HG03066 (cell line): ENCODE results near the gene PGGHG.
A peak's percentile ranks its signal among the peaks of the same experiment; 100 is the strongest.

Experiments used
- ATAC-seq: cut with Tn5 transposase; IDR thresholded peaks from one replicate; pipeline ENCODE4 v1.9.1; 2021; ENCODE audit warnings: low read depth; ENCODE audit not compliant: unreplicated experiment

Gene PGGHG

GRCh38 chr11:268716-269145, 20.2 kb upstream of the PGGHG start:
- ATAC-seq = peak; percentile 54

DNA sequence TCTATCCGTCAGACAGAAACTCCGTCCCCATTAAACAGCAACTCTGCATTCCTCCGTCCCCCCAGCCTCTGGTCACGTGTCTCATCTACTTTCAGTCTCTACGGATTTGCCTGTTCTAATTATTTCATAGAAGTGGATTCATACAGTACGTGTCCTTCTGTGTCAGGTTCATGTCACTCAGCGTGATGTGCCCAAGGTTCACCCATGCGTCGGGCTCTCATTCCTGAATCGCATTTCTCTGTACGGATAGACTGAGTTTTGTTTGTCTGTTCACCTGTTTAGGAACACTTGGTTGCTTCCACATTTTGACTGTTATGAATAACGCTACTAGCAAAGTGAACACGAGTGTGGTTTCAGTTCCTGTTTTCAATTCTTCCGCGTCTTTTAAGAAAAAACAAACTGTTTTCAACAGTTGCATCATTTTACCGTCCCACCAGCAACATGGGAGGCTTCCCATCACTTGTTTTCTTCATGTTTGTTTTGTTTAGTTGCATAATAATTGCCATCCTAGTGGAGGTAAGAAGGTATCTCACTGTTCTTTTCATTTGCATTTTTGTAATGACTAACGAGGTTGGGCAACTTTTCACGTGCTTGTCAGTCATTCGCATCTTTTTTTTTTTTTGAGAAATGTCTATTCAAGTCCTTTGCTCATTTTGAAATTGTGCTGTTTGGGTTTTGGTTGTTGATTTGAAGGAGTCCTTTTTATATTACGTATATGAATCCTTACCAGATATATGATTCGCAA, 19.6 kb upstream of the PGGHG start:
- peak; percentile 77 for ATAC-seq

- no peak for ATAC-seq
Measured at GRCh38 chr11:270451-271318, 18.2 kb upstream of the PGGHG start.

GRCh38 chr11:271319-271715, 17.6 kb upstream of the PGGHG start:
- ATAC-seq = no peak

DNA sequence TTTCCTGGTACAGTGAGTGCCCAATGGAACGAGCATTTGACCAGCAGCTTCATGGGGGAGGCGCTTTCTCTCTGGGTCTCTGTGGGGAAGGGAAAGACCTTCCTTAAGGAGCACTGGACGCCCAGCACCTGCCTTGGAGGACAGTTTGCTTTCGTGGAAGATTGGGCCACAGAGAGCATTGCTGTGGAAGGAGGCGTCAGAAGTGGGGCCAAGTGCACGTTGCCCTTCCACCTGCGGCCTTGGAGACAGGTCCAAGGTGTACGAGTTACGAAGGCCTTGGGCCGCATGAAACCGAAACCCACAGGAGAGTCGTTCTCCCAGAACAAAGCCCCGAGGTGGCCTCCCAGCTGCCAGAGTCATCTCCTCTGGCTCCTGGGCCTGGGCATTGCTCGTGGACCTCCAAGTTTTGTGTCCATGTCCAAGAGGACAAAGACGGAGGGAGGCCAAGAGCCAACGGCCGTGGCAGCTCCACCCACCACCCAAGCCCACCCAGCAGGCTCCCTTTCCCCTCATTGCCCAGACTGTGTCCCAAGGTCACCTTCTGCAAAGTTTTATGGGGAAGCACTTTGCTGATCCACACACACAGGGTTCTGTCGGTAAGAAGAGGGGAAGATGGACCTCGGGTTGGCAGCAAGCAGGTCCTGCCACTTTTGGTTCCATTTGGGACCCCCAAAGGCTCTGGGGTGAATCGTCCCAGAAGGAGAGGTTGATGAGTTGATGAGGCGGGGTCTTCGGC, 16.6 kb upstream of the PGGHG start:
- no peak for ATAC-seq

GRCh38 chr11:272931-273198, 16.1 kb upstream of the PGGHG start:
- no peak for ATAC-seq

GRCh38 chr11:276219-276618, 12.7 kb upstream of the PGGHG start:
- ATAC-seq = no peak

- no peak for ATAC-seq
Measured at GRCh38 chr11:278001-278951, 10.7 kb upstream of the PGGHG start, which contains the start of gene NLRP6. TSS of gene NLRP6 (plus strand) at chr11:278407. CDS start at chr11:278570, 163 bp downstream.

- no peak for ATAC-seq
Measured at GRCh38 chr11:279040-279965, 9.6 kb upstream of the PGGHG start.

- no peak for ATAC-seq
Measured at GRCh38 chr11:279966-280705, 8.8 kb upstream of the PGGHG start.

DNA sequence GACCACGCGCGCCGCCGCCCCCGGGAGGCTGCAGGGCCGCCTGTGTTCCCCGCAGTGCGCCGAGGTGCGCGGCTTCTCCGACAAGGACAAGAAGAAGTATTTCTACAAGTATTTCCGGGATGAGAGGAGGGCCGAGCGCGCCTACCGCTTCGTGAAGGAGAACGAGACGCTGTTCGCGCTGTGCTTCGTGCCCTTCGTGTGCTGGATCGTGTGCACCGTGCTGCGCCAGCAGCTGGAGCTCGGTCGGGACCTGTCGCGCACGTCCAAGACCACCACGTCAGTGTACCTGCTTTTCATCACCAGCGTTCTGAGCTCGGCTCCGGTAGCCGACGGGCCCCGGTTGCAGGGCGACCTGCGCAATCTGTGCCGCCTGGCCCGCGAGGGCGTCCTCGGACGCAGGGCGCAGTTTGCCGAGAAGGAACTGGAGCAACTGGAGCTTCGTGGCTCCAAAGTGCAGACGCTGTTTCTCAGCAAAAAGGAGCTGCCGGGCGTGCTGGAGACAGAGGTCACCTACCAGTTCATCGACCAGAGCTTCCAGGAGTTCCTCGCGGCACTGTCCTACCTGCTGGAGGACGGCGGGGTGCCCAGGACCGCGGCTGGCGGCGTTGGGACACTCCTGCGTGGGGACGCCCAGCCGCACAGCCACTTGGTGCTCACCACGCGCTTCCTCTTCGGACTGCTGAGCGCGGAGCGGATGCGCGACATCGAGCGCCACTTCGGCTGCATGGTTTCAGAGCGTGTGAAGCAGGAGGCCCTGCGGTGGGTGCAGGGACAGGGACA, 8.0 kb upstream of the PGGHG start:
- no peak for ATAC-seq

DNA sequence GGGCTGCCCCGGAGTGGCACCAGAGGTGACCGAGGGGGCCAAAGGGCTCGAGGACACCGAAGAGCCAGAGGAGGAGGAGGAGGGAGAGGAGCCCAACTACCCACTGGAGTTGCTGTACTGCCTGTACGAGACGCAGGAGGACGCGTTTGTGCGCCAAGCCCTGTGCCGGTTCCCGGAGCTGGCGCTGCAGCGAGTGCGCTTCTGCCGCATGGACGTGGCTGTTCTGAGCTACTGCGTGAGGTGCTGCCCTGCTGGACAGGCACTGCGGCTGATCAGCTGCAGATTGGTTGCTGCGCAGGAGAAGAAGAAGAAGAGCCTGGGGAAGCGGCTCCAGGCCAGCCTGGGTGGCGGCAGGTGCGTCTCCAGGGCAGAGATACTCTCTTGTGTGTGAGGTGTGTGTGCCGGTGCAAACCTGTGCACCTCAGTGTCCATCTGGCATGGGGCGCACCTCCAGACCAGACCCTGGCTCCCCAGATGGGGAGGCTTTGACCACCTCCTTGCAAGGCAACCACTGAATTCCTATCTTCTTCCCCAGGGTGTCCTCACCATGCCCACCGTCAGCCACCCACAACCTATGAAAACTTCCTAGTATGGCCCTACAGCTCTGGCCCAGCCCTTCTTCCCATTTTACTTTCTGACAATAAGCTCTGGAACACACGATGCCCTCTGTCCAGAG, 7.3 kb upstream of the PGGHG start:
- no peak for ATAC-seq

DNA sequence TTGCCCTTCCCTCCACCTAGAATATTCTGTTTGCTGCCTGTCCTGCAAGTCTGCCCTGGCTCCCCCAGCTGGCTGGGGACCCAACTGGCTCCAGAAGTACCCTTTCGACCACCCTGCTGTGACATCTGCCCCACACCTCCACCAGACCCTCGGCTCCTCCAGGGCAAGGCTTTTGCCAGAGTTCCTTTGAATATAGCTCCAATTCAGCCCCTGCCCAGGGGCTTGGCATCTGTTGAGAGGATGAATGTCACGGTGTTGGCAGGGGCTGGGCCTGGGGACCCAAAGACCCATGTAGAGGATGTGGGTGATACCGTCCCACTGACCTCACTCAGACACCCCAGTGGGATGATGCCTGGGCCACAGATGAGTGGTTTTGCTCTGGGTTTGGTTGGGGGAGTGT, 6.8 kb upstream of the PGGHG start:
- ATAC-seq = no peak

DNA sequence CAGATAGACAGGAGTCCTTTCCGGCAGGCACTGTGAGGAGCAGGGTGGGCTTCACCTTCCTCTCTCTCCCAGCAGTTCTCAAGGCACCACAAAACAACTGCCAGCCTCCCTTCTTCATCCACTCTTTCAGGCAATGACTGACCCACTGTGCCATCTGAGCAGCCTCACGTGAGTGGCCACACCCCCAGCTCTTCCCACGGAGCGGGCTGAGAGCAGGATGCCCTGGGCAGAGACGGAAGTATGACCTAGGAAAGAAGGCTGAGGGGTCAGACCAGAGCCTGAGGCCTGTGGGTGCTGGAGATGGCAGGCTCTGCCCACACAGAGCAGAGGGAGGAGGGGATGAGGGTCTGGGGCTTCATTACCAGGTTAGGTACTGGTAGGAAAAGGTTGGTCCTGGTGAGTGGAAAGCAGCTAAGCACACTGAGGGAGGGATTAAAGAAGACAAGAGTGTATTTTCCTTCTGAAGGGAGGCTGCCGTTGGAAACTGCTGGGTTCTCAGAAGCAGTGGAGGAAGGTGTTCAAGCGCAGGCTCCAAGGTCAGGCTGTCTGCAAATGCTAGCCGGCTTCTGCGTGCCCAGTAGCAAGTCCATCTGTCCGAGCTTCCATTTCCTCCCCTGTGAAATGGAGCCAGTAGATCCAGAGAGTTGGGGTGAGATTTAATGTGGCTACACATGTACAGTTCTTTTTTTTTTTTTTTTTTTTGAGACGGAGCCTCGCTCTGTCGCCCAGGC, 6.1 kb upstream of the PGGHG start:
- ATAC-seq = no peak

GRCh38 chr11:283405-284104, 5.4 kb upstream of the PGGHG start:
- ATAC-seq = no peak
